ENCODE results near the gene TXNIP.

DNA sequence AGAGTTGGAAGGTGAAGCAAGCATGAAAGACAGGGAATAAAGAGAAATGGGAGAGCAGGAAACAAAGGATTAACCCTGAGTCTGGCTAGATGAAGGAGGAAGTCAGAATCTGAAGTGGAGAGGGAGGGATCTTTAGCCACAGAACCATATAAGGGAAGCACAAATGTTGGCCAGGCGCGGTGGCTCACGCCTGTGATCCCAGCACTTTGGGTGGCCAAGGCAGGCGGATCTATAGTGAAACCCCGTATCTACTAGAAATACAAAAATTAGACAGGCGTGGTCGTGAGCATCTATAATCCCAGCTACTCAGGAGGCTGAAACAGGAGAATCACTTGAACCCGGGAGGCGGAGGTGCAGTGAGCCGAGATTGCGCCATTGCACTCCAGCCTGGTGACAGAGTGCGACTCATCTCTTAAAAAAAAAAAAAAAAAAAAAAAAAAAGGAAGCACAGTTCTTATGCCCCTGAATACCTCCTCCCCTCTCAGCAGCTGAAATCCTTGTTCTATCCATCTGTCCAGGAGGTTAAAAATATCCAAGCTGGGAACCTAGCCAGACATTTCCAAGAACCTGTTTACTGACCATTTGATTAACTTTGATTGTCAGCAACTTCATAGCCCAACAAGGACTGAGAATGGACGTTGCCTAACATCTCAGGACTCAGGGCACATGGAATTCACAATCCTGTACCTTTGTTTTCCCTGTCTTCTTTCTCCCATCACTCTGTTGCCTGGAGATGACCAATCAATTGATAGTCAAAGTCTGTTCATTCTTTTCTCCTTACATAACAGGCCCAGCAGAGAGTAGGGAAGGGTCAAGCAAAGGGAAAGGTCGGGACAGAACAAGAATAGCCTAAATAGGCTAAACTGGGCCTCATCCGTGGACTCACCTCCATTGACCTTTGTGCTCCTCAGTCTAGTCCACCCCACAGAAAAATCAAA lies 10.6 kb downstream of the TXNIP start:
- TF ChIP-seq USF2 (IDR thresholded peaks at IDR 0.05; ENCODE audit: low read depth, low read length) (no peak), POLR2A (IDR thresholded peaks at IDR 0.05; ENCODE audit: low read depth, low read length) (no peak)
- TF ChIP-seq, protein P1, sequence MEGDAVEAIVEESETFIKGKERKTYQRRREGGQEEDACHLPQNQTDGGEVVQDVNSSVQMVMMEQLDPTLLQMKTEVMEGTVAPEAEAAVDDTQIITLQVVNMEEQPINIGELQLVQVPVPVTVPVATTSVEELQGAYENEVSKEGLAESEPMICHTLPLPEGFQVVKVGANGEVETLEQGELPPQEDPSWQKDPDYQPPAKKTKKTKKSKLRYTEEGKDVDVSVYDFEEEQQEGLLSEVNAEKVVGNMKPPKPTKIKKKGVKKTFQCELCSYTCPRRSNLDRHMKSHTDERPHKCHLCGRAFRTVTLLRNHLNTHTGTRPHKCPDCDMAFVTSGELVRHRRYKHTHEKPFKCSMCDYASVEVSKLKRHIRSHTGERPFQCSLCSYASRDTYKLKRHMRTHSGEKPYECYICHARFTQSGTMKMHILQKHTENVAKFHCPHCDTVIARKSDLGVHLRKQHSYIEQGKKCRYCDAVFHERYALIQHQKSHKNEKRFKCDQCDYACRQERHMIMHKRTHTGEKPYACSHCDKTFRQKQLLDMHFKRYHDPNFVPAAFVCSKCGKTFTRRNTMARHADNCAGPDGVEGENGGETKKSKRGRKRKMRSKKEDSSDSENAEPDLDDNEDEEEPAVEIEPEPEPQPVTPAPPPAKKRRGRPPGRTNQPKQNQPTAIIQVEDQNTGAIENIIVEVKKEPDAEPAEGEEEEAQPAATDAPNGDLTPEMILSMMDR (conservative IDR thresholded peaks at IDR 0.05; ENCODE audit: low read depth, low read length), result no peak
